PC-3 (cell line): ENCODE data around the gene RPL36.

Source experiments
- CTCF ChIP-seq: fragments of 300-600 bp; sonication (generic); conservative IDR thresholded peaks from 2 replicates; pipeline ENCODE4 v1.5.1; 2017; ENCODE audit warnings: antibody characterized with exemption, low read depth, mild to moderate bottlenecking, low read length
- EZH2 ChIP-seq: fragments of 300-600 bp; sonication (generic); IDR thresholded peaks from one replicate; pipeline ENCODE4 v1.6.1; 2017; ENCODE audit warnings: antibody characterized with exemption, mild to moderate bottlenecking, low read length; ENCODE audit not compliant: unreplicated experiment

- TF ChIP-seq CTCF (no peak), EZH2 (no peak)
Observed at GRCh38 chr19:5680437-5681368, 9.4 kb upstream of the RPL36 start, which contains the start of the genes HSD11B1L and MICOS13.
